ENCODE measurements around the gene TSEN15.
"Not testable (repeated sequence)": the region's sequence is repeated elsewhere in the genome, so short reads cannot be mapped to it uniquely, and the experiment has no call there.

Gene TSEN15

DNA sequence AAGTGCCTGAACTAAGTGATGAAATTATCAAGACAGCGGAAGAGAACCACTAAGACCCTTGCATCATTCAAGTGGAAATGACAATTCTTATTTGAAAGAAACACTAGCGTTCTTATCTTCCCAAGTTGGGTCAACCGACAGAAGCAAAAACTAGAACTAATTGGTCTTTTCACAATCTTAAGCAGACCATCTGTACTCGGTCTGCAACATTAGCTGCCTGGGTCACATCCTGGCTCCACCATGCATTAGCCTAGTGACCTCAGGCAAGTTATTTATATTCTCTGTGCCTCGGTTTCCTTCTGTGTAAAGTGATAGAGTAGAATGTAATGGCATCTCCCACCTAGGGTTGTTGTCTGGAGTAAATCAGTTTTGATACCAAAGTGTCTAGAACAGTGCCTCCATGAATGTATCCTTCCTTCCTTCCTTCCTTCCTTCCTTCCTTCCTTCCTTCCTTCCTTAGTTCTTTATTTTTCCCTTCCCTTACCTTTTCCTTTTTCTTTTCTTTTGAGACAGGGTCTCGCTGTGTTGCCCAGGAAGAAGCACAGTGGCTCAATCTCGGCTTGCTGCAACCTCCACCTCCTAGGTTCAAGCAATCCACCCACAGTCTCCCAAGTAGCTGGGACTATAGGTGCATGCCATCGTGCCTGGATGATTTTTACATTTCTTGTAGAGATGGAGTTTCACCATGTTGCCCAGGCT is 20.0 kb upstream of the TSEN15 start:
- no peak for DNase-seq (ENCODE audit: low read depth)

DNA sequence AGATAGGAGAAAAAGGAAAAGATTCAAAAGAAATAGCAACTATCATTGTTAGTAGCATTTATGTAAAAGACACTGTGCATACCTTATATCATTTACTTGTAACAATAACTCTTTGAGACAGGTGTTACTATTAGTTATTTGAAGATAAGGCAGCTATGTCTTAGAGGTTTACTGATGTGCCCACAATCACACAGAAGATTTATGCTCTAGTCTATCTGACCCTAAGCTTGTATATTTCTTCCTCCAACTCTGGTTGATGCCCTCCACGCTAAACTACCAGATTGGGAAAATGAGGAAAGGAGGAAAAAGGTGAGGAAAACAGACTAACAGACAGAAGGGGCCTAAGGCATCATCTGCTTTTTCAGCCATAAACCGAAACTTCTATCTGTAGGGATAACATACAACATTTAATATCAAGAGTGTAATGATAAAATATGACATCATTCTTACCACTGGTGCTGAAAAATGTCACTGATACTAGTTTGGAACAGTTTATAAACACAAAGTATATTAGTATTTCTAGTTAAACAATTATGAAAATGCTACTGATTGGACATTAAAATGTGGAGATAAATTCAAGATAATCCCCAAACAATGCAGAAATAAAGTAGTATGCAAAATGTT is 19.1 kb upstream of the TSEN15 start:
- DNase-seq (ENCODE audit: low read depth): no peak

DNA sequence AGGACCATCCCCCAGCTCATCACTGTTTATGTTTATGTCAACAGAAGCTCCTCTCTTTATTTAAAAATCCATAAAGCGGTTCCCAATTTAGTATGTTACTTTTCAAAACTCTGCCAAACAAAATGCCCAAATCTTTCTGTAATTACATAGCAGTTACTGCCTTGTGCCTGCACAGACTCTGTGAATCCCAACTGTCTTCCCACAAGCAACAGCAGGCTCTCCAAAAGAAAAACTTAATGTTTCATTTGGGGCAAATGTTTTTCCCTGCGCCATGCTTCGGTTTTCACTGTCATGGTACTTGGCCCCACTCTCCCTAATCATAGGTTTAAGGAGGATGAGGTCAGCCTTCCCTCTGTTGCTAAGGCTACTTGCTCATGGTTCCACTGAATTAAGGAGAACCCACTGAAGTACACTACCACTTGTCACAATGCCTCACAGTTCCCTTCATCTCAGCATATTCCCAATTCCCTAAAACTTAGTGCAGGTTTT is 18.6 kb upstream of the TSEN15 start:
- no peak for DNase-seq (ENCODE audit: low read depth)

DNA sequence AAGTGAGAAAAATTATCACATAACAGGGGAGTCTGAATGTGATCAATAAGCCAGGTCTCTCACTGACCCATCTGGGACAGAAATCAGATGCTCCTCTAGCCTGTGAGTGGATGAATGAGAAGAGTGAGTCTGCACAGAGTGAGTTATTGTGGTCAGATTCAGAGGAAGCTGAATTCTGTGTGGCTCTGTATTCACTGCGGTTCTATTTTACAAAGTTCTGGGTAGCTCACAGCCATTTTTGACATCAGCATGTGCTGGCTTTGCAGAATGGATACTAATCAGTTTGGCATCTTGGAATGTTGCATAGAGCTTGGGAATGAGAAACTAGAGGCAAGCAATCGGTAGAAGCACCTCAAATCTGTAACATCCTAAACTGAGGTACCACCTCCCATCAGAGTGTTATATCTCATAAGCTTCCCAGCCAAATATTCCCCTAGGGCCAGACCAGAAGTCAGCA is 17.8 kb upstream of the TSEN15 start:
- no peak for DNase-seq (ENCODE audit: low read depth)

DNA sequence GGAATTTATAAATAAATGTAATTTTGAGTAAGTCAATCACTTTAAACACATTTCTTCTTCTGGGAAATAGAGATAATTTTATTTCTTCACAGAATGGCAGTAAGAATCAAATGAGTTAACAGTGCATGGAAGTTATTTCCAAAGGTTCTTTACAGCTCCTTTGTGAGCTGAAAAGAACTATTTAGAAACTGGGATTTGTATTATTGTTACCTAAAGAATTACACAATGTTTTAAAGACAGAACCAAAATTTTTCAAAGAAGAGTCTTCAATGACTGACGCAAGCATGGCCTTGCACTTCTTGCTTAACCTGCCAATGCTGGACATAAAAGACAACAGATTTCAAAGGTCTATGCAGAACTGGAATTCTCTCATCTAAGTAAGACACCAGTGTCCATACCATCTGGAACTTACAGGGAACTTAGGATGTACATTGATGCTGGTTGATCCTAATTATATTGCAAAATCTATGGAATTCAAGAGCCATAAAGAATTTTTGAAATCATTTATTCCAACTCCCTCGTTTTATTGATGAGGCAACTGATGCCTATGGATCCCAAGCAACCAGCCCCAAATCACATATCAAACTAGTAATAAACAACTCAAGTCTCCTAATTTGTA is 16.7 kb upstream of the TSEN15 start:
- DNase-seq (ENCODE audit: low read depth): no peak

DNA sequence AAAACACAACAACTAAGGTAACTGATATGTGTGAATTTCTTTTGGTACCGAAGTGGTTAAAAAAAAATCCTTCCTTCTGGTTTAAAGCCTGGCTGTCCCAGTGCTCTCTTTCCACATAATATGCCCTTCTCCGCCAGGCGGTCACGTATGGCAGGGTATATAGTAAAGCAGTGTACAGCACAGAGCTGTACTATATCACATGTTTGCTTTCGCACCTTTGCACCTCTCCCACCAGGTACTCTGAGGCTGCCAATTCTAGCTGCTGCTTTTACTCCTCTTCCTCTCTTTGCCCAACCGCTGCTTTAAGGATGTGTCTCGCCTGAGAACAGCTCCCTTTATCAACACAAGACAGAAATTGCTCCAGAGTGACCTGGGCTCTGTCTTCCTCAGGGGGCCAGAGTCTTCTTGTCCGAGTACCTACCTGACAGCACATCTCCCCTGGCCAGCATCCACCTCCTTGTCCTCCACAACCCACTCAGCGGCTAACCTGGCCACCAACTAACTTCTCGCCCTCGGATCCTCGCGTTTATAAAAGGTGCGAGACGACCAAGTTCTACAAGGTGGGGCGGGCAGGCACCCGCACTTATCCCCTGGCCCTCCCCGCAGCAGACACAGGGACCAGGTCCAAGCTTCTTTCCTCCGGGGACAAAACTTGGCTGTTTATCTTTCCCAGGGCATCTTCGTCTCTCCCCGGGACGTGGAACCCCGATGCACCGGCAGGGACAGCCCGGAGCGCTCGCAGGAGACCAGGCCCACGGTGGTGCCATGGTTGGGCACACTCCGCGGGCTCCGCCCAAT is 15.6 kb upstream of the TSEN15 start:
- DNase-seq (ENCODE audit: low read depth): no peak

DNA sequence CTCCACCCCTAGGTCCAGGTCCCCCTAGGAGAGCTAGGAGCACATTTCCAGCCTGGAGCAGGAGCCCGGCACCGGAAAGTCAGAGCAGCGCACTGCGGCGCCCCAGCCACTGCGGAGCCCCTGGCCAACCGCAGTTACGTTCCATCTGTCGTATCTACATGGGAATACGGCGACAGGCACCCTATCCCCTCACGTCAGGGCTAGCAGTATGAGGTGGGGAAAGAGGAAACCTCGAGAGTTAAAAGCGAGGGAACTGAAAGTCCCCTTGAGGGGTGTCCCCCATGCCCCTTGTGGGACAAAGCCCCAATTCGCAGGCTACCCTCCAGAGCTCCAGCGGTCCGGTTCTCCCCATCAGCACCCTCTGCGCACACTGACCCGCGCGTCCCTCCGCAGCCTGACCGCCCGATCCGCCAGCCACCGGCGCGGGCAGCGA is 15.0 kb upstream of the TSEN15 start:
- DNase-seq (ENCODE audit: low read depth): no peak

DNA sequence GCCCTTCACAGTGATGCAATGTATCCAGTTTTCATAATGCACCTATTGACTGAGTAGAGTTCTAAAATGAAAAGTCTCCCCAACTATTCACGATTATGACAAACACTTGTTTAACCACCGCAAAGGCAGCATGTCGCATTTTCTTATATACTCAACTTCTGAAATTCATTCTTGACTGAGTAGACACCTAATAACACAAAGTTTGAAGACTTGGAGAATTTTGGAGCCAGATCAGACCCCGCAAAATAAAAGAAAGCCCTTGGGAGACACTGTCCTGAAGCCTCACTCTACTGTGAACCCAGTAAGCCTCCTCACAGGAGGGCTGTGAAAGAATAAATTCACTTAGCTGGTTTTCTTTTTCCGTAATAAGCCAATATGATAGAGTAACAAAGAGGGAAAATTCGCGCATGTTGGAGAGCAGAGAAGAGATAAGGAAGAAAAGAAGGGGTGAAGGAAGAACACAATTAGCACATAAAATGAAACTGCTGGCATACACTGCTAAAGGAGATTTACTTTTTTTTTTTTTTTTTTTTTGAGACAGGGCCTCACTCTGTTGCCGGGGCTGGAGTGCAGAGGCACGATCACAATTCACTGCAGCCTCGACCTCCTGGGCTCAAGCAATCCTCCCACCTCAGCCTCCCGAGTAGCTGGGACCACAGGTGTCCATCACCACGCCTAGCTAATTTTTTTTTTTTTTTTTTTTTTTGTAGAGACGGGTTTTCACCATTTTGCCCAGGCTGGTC is 13.5 kb upstream of the TSEN15 start:
- DNase-seq (ENCODE audit: low read depth): no peak

DNA sequence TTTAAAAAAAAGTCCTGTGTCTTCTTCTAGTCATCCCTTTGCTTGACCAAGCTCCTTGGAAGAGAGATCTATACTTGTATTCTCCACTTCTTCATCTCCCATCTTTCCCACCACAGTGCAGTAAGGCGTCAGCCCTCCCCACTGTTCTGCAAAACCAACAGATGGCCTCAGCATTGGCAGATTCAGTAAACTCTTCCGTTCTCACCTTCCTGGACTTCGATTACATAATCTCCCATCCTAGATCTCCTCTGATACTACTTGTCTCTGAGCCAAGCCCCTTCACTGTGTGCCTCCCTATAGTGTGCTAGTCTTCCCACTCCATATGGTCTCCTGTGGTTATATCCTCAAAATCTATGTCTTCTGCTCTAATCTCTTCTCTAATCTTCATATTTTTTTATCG is 12.4 kb upstream of the TSEN15 start:
- no peak for DNase-seq (ENCODE audit: low read depth)

DNA sequence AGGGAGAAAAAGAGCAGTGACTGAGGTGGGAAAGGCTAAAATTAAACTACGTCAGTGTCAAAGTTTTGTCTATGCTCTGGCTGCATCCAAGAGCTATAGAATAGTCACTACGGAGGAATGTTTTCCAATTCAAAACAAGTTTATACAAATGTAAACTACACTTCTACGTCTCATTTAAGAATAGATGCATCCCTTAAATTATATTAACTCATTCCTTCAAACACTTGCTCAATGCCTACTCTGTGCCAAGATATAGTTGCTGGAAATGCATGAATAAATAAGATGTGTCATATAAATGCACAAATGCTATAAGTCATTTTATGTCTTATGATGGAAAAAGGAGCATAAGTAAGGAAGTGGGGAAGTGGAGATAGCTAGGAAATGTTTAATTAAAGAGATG is 9.8 kb upstream of the TSEN15 start:
- DNase-seq (ENCODE audit: low read depth): no peak

DNA sequence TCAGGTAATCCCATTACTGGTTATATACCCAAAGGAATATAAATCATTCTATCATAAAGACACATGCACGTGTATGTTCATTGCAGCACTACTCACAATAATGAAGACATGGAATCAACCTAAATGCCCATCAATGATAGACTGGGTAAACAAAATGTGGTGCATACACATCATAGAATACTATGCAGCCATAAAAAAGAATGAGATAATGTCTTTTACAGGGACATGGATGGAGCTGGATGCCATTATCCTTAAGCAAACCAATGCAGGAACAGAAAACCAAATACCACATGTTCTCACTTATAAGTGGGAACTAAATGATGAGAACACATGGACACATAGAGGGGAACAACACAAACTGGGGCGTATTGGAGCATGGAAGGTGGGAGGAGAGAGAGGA is 8.2 kb upstream of the TSEN15 start:
- DNase-seq (ENCODE audit: low read depth): not testable (repeated sequence)

DNA sequence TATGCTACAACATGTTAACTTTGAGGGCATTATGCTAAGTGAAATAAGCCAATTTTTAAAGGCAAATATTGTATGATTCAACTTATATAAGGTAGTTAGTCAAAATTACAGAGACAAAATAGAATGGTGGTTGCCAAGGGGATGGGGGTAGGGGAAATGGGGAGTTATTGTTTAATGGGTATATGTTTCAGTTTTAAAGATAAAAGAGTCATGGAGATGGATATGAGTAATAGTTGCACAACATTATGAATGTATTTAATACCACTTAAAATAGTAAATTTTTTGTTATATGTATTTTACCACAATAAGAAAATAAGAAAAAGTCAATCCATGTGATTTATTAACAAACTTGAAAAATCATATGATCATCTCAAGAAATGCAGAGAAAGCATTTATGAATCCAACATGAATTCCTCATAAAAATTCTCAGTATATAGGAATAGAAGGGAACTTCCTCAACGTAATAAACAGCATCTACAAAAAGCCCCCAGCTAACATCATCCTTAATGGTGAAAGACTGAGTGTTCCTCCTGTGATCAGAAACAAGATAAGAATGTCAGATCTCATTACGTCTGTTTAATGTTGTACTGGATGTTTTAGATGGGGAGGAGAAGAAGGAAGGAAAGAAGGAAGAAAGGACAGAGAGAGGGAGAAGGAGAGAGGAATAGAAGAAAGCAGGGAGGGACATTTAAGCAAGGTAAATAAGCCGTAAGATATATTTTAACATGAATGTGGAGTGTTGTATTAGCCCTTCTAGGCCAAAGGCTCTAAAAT is 6.7 kb upstream of the TSEN15 start:
- no peak for DNase-seq (ENCODE audit: low read depth)

DNA sequence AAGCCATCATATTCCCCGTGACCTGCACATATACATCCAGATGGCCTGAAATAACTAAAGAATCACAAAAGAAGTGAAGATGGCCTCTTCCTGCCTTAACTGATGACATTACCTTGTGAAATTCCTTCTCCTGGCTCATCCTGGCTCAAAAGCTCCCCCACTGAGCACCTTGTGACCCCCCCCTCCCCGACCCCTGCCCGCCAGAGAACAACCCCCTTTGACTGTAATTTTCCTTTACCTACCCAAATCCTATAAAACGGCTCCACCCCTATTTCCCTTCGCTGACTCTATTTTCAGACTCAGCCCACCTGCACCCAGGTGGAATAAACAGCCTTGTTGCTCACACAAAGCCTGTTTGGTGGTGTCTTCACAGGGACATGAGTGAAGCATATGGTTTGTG is 4.0 kb upstream of the TSEN15 start:
- DNase-seq (ENCODE audit: low read depth): not testable (repeated sequence)

DNA sequence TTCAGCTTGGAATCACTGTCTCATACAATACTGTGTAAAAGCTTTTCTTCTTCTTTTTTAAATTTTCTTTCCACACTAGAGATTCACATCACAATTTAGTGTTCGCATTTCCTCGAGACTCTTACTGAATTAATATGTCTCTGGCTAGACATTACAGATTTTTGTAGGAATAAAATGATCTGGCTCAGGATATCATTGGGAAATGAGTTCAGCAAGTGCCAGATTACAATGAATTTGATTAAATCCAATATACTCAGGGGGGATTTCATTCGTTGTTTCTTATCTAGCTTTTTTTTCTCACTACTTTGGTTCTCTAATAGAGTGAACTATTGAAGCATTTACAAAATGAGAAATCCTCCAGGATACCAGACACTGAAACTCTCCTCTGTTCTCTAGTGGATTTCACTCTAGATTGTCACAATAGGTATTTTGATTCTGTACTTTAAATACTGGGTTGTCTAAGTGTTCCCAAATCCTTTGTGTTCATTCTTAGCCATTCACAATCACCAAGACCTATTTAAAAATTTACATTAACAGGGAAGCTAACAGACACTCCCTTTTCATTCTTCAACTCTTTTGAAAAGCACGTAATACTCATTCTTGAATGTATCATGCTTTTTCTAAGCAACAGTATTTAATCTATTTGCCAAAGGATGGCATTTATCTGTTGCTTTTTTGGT is 2.8 kb upstream of the TSEN15 start:
- DNase-seq (ENCODE audit: low read depth): no peak

DNA sequence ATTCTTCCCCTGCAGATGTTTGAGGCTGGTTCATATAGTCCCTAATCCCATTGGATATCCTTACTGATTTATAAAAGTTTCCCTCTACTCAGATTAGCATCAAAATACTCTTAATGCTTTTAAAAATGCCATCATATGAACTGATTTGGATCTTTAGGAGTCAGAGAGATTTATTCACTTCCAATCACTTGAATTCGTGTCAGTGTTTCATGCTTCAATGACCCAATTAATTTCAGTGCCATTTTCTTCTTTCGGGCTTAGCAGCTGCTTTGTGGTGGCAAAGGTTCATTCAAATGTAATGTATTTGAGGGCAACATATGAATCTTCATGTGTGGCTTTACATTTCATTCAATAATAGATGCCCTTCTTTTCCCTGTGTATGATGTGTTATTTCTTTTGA is 2.2 kb upstream of the TSEN15 start:
- DNase-seq (ENCODE audit: low read depth): no peak

DNA sequence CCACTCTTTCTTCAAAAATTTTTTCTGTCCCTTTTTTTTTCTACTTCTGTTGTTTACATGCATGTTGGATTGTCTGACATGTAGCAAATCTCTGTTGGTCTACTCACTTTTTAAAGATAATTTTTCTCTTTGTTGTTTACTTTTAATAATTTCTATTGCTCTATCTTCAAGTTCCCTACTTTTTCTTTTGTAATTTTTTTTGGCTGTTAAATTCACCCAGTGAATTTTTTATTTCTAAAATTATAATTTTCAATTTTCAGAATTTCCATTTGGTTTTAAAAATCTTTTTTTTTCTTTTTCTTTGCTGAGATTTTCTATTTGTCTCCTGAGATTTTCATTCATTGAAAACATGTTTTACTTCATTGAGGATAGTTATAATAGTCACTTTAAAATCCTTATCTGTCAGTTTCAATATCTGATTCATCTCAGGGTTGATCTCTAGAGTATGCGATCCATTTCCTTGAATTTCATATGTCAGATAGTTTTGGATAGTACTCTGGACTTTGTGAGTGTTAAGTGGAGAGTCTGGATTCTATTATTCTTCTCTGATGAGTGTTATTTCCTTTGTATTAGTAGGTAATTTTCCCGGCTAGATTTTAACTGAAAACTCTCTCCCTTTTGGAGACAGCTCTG is 1.6 kb upstream of the TSEN15 start:
- no peak for DNase-seq (ENCODE audit: low read depth)

DNA sequence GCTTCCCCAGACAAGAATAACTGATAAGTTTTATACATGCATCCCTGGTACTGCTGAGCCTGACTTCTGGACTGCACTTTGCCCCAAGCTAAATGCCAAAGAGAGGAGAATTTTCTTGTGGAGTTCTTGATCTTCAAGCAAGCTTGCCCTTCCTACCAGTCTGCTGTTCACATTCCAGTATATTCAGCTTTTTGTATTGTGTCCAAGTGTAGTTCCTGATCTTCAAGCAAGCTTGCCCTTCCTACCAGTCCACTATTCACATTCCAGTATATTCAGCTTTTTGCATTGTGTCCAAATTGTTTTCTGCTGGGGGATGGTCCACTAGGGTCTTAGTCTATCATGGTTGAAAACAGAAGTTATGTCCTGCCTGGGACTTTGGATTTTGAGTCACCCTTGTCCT is 894 bp upstream of the TSEN15 start:
- DNase-seq (ENCODE audit: low read depth): no peak

DNA sequence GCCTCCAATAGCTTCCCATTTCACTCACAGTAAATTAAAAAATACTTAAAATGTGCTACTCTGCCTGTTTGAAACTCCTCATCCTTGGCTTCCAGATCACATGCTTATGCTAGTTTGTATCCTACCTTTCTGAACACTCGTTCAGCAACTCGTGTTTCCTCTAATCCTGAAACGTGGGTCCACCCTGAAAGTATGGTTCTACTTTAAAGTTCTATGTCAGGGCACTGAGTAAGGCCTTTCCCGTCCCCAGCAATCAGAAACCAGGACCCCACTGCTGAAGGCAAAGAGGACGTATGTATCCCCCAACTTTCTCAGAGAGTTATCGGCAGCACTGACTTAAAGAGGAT is 419 bp upstream of the TSEN15 start:
- no peak for DNase-seq (ENCODE audit: low read depth)

DNA sequence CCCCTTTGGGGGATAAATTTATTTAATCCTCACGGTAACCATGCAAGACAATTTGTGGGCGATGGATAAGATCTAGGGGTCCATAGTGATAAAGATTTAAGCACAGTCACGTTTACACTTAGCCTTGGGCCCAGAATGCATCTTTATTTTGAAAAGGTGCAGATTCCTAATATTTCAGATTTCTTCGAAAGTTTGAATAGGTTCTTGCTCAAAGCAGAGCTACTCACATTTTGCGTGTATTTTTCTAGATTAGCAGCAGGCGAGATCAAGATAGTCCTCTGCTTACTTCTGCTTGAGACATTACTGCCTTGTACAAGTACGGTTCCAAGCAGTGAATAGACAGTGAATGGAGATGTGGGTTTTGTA is 647 bp downstream of the TSEN15 start:
- DNase-seq (ENCODE audit: low read depth): no peak

DNA sequence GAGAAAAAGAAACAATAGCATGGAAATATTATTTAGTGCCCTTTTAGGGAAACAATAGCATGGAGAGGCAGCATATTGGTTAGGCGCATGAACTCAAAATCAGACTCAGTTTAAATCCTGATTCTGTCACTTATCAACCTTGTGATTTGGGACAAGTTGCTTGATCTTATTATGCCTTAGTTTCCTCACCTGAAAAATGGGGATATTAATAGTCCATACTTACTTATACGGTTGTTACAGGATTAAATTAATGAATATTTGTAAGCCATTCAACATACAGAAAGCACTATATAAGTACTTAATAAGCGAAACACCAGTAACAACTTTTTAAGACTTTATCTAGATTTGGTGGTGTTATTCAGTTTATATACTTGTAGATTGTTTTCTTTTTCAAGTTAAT is 1.2 kb downstream of the TSEN15 start:
- no peak for DNase-seq (ENCODE audit: low read depth)
